ENCODE data around the gene TMEM39B. TPM values are rescaled to one million over a fixed set of nuclear protein-coding genes. Genes with fewer than 3 reads are reported as not detected.

Gene TMEM39B
- total and polyA plus RNA-seq, 2 experiments from 2014 or later: 10.1 to 17.8 TPM

- ATAC-seq: no peak
- H4K20me1 ChIP-seq (replicated peaks; ENCODE audit: insufficient read depth): 0 out of 2 replicates have a peak, but pooled peaks cover 13% of the 10 kb centered on the region
- Mint-ChIP-seq H3K4me1 (no peaks in the 10 kb centered on the region), H3K27me3 (ENCODE audit: insufficient read depth, low read depth, poor library complexity) (peaks cover 4% of the 10 kb centered on the region), H3K27ac (no peak overlapping the region), H3K9me3 (no peaks in the 10 kb centered on the region), H3K4me3 (no peak overlapping the region), H3K36me3 (ENCODE audit: low read depth) (peaks cover 54% of the 10 kb centered on the region)
- H3K27ac ChIP-seq (ENCODE audit: low read depth): no peak overlapping the region
- no peaks in the 10 kb centered on the region for H3K4me1 ChIP-seq (ENCODE audit: insufficient read depth)
- no peaks in the 10 kb centered on the region for H3K9me2 ChIP-seq (ENCODE audit: insufficient read depth)
- DNase-seq (ENCODE audit: low spot score): no peak
- no peaks in the 10 kb centered on the region for H3K79me2 ChIP-seq (replicated peaks; ENCODE audit: insufficient read depth)
- H2AFZ ChIP-seq: no peak overlapping the region
- no peaks in the 10 kb centered on the region for H3K27me3 ChIP-seq (ENCODE audit: insufficient read depth)
- H3K36me3 ChIP-seq (ENCODE audit: insufficient read depth): peaks cover 4% of the 10 kb centered on the region; the same call in 1 of the 2 replicates
- H3F3A ChIP-seq (replicated peaks; ENCODE audit: low read depth): 0 out of 2 replicates have a peak, but pooled peaks cover 4% of the 10 kb centered on the region
- H3K4me2 ChIP-seq: no peak overlapping the region
- H3K4me3 ChIP-seq: no peak overlapping the region
- TF ChIP-seq, protein P1, sequence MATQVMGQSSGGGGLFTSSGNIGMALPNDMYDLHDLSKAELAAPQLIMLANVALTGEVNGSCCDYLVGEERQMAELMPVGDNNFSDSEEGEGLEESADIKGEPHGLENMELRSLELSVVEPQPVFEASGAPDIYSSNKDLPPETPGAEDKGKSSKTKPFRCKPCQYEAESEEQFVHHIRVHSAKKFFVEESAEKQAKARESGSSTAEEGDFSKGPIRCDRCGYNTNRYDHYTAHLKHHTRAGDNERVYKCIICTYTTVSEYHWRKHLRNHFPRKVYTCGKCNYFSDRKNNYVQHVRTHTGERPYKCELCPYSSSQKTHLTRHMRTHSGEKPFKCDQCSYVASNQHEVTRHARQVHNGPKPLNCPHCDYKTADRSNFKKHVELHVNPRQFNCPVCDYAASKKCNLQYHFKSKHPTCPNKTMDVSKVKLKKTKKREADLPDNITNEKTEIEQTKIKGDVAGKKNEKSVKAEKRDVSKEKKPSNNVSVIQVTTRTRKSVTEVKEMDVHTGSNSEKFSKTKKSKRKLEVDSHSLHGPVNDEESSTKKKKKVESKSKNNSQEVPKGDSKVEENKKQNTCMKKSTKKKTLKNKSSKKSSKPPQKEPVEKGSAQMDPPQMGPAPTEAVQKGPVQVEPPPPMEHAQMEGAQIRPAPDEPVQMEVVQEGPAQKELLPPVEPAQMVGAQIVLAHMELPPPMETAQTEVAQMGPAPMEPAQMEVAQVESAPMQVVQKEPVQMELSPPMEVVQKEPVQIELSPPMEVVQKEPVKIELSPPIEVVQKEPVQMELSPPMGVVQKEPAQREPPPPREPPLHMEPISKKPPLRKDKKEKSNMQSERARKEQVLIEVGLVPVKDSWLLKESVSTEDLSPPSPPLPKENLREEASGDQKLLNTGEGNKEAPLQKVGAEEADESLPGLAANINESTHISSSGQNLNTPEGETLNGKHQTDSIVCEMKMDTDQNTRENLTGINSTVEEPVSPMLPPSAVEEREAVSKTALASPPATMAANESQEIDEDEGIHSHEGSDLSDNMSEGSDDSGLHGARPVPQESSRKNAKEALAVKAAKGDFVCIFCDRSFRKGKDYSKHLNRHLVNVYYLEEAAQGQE (IDR thresholded peaks at IDR 0.05; ENCODE audit: unreplicated experiment): no peak
- TF ChIP-seq ZNF331 (CRISPR knock-in tag; IDR thresholded peaks at IDR 0.05; ENCODE audit: low read depth): no peak
- no peak for TF ChIP-seq EZH2 (IDR thresholded peaks at IDR 0.05; ENCODE audit: low read depth, unreplicated experiment)
- TF ChIP-seq ZNF114 (CRISPR knock-in tag; IDR thresholded peaks at IDR 0.05): no peak
- TF ChIP-seq, protein P2, sequence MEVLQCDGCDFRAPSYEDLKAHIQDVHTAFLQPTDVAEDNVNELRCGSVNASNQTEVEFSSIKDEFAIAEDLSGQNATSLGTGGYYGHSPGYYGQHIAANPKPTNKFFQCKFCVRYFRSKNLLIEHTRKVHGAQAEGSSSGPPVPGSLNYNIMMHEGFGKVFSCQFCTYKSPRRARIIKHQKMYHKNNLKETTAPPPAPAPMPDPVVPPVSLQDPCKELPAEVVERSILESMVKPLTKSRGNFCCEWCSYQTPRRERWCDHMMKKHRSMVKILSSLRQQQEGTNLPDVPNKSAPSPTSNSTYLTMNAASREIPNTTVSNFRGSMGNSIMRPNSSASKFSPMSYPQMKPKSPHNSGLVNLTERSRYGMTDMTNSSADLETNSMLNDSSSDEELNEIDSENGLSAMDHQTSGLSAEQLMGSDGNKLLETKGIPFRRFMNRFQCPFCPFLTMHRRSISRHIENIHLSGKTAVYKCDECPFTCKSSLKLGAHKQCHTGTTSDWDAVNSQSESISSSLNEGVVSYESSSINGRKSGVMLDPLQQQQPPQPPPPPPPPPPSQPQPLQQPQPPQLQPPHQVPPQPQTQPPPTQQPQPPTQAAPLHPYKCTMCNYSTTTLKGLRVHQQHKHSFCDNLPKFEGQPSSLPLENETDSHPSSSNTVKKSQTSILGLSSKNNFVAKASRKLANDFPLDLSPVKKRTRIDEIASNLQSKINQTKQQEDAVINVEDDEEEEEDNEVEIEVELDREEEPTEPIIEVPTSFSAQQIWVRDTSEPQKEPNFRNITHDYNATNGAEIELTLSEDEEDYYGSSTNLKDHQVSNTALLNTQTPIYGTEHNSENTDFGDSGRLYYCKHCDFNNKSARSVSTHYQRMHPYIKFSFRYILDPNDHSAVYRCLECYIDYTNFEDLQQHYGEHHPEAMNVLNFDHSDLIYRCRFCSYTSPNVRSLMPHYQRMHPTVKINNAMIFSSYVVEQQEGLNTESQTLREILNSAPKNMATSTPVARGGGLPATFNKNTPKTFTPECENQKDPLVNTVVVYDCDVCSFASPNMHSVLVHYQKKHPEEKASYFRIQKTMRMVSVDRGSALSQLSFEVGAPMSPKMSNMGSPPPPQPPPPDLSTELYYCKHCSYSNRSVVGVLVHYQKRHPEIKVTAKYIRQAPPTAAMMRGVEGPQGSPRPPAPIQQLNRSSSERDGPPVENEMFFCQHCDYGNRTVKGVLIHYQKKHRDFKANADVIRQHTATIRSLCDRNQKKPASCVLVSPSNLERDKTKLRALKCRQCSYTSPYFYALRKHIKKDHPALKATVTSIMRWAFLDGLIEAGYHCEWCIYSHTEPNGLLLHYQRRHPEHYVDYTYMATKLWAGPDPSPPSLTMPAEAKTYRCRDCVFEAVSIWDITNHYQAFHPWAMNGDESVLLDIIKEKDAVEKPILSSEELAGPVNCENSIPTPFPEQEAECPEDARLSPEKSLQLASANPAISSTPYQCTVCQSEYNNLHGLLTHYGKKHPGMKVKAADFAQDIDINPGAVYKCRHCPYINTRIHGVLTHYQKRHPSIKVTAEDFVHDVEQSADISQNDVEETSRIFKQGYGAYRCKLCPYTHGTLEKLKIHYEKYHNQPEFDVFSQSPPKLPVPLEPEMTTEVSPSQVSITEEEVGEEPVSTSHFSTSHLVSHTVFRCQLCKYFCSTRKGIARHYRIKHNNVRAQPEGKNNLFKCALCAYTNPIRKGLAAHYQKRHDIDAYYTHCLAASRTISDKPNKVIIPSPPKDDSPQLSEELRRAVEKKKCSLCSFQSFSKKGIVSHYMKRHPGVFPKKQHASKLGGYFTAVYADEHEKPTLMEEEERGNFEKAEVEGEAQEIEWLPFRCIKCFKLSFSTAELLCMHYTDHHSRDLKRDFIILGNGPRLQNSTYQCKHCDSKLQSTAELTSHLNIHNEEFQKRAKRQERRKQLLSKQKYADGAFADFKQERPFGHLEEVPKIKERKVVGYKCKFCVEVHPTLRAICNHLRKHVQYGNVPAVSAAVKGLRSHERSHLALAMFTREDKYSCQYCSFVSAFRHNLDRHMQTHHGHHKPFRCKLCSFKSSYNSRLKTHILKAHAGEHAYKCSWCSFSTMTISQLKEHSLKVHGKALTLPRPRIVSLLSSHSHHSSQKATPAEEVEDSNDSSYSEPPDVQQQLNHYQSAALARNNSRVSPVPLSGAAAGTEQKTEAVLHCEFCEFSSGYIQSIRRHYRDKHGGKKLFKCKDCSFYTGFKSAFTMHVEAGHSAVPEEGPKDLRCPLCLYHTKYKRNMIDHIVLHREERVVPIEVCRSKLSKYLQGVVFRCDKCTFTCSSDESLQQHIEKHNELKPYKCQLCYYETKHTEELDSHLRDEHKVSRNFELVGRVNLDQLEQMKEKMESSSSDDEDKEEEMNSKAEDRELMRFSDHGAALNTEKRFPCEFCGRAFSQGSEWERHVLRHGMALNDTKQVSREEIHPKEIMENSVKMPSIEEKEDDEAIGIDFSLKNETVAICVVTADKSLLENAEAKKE (CRISPR knock-in tag; IDR thresholded peaks at IDR 0.05): no peak
- TF ChIP-seq NANOG (IDR thresholded peaks at IDR 0.05; ENCODE audit: borderline replicate concordance): no peak
- TF ChIP-seq CREB1 (CRISPR knock-in tag; IDR thresholded peaks at IDR 0.05; ENCODE audit: low read depth): no peak
- no peak for TF ChIP-seq STAT1 (IDR thresholded peaks at IDR 0.05; ENCODE audit: unreplicated experiment)
- TF ChIP-seq POLR2AphosphoS5 (IDR thresholded peaks at IDR 0.05; ENCODE audit: low read depth): no peak
- TF ChIP-seq, protein P3, sequence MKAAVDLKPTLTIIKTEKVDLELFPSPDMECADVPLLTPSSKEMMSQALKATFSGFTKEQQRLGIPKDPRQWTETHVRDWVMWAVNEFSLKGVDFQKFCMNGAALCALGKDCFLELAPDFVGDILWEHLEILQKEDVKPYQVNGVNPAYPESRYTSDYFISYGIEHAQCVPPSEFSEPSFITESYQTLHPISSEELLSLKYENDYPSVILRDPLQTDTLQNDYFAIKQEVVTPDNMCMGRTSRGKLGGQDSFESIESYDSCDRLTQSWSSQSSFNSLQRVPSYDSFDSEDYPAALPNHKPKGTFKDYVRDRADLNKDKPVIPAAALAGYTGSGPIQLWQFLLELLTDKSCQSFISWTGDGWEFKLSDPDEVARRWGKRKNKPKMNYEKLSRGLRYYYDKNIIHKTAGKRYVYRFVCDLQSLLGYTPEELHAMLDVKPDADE (IDR thresholded peaks at IDR 0.05): no peak
- TF ChIP-seq CTCF (conservative IDR thresholded peaks at IDR 0.05; ENCODE audit: low read depth in 2 of 2): no peak
- TF ChIP-seq EZH2phosphoT487 (IDR thresholded peaks at IDR 0.05; ENCODE audit: unreplicated experiment): no peak
- no peak for TF ChIP-seq JUNB (IDR thresholded peaks at IDR 0.05; ENCODE audit: unreplicated experiment)
These were observed 26.7 kb downstream of the TMEM39B start for GRCh38 chr1:32099426-32099825.

Measured in GM23338 (cell line).